SH-SY5Y (cell line): ENCODE results near the gene FAM8A1.

ENCODE experiments used
- GATA2 ChIP-seq: IDR thresholded peaks from 2 replicates; pipeline ENCODE4 v1.6.1; 2011; ENCODE audit warnings: mild to moderate bottlenecking, low read depth, low read length
- GATA3 ChIP-seq: IDR thresholded peaks from 2 replicates; pipeline ENCODE4 v1.6.1; 2011; ENCODE audit warnings: low read depth, mild to moderate bottlenecking, low read length, moderate library complexity

- TF ChIP-seq GATA3, result no peak
- no peak for TF ChIP-seq GATA2
These were observed 53.2 kb downstream of the FAM8A1 start for GRCh38 chr6:17653198-17653882.
